Activated CD4-positive, alpha-beta memory T cell treated with anti-CD3 and anti-CD28 coated beads for 36 hours (primary cell): ENCODE measurements around the gene ZNF281. TPM values are rescaled to one million over a fixed set of nuclear protein-coding genes. Genes with fewer than 3 reads are reported as not detected.

Experiments used
- CTCF ChIA-PET: fragments of 350-600 bp; sonication (Branson Sonifier 250); formaldehyde crosslinking; loops from one replicate; lab custom pipeline; 2021; ENCODE audit warnings: antibody characterized with exemption, inconsistent platforms; lab: Charles Lee
- POLR2A ChIA-PET: fragments of 350-600 bp; sonication (Branson Sonifier 250); formaldehyde crosslinking; loops from one replicate; lab custom pipeline; 2021; ENCODE audit warnings: antibody characterized with exemption; lab: Charles Lee
- DNase-seq: peaks from one replicate; pipeline ENCODE4 v3.0.0-alpha.2; 2020
- H3K27ac Mint-ChIP-seq: one replicate; pipeline ENCODE4 v1.8.0; 2021; ENCODE audit warnings: mixed read lengths
- H3K27me3 Mint-ChIP-seq: one replicate; pipeline ENCODE4 v1.8.0; 2021; ENCODE audit warnings: mixed read lengths
- H3K36me3 Mint-ChIP-seq: one replicate; pipeline ENCODE4 v1.8.0; 2021; ENCODE audit warnings: mixed read lengths
- H3K4me1 Mint-ChIP-seq: one replicate; pipeline ENCODE4 v1.8.0; 2021; ENCODE audit warnings: low read depth, mixed read lengths
- H3K4me3 Mint-ChIP-seq: one replicate; pipeline ENCODE4 v1.8.0; 2021; ENCODE audit warnings: mild to moderate bottlenecking, mixed read lengths
- H3K9me3 Mint-ChIP-seq: one replicate; pipeline ENCODE4 v1.8.0; 2021; ENCODE audit warnings: mixed read lengths
- intact Hi-C: fragments of 100-400 bp; cut with micrococcal nuclease; formaldehyde crosslinking; loops from one replicate; pipeline ENCODE4 v1.15.1; 2023
- total RNA-seq, 2 experiments: library from RNA; stranded (reverse); gene quantifications; one replicate each; pipeline ENCODE4 v1.2.3, GENCODE V29; 2021

The ZNF281 gene
- total RNA-seq, 2 experiments from 2014 or later, result 11.0 to 11.2 TPM

DNA sequence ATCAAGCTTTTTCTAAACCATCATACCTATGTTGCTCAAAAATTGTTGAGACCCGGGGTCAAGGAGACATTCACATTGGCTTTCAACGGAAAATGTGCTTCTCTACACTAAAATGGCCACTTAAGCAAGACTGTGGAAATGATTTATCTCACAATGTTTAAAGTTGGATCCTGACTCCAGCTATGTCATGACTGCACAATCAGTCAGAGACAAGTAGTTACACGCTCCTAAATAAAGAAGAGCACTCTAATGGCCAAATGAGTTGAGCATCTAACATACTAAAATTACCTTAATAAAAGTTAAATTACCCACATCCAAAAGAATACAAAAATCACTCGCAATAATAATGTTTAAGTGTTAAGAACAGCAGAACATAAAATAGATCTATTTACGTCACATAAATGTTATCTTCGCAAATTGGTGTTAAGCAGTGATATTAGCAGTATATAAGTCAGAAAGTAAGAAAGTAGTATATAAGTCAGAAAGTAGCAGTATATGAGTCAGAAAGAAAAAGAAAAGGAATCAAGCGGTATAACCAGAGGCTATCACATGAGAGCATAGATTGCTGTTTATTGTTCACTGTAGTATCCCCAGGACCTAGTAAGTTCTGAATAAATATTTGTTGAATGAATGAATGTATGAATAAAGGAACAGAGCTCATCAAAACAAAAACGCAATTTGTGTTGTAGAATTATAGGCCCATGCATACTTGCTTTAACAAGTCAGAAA is 28.4 kb downstream of the ZNF281 start:
- no peak overlapping the region for H3K4me3 Mint-ChIP-seq
- no peak overlapping the region for H3K27ac Mint-ChIP-seq
- H3K9me3 Mint-ChIP-seq, result no peaks in the 10 kb centered on the region
- H3K36me3 Mint-ChIP-seq, result no peaks in the 10 kb centered on the region
- no peak for DNase-seq
- intact Hi-C loops, result no loop called here
- H3K4me1 Mint-ChIP-seq, result peaks cover 4% of the 10 kb centered on the region
- ChIA-PET CTCF (interaction anchor here (0.7 kb wide), 1 partner anchor 128 kb away, joined by 3 read pairs; no protein-coding TSS in a partner anchor), POLR2A (no interaction called here)
- H3K27me3 Mint-ChIP-seq, result no peaks in the 10 kb centered on the region

DNA sequence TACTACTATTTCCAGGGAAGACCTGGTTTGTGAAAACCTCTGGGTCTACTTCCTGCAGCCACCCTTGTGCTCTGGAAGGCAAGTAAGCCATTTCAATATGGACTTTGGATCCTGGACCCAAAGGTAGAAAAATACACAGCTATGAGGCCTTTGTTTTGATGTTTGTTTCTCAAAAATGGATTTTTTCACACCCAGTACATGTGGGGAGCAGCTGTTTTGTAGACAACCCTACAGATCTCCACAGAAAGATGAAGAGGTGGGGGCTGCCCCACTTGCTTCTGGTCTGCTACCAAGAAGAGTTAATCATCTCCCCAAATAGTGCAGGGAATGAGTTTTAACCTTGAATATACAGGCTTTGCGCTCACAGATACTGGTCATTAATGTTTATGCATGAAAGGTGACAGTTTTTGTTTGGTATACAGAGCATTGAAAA is 29.2 kb downstream of the ZNF281 start:
- Mint-ChIP-seq H3K4me3 (no peak overlapping the region), H3K27ac (no peak overlapping the region), H3K4me1 (peaks cover 4% of the 10 kb centered on the region), H3K27me3 (no peaks in the 10 kb centered on the region), H3K36me3 (no peaks in the 10 kb centered on the region), H3K9me3 (no peaks in the 10 kb centered on the region)
- POLR2A ChIA-PET, result no interaction called here
- CTCF ChIA-PET, result no interaction called here
- DNase-seq, result peak; percentile 16
- intact Hi-C loops, result no loop called here

DNA sequence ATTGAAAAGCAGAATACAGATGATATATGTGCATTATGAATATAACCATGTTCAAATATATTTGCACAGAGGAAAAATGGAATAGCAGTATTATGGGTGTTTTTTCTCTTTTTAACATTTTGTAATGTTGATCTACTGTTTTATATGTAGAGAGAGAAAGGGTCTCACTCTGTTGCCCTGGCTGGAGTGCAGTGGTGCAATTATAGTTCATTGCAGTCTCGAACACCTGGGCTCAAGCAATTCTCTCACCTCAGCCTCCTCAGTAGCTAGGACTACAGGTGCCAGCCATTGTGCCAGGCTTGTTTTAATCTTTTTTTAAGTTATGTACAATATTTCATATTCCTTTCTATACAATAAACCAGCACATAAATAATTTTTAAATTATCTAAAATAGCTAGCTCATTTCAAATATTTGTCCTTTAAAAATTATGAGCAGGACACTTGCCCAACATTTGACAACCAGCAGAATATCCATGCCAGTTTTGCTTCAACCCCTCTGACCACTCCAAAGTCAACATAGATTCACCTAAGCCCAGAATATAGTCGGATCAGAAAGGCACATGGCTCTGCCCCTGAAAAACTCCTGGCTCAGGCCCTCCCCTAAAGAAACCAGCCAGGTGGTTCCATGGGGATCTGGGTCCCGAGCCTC is 29.8 kb downstream of the ZNF281 start:
- no peak for DNase-seq
- Mint-ChIP-seq H3K36me3 (no peaks in the 10 kb centered on the region), H3K27ac (no peak overlapping the region), H3K4me1 (peaks cover 4% of the 10 kb centered on the region), H3K27me3 (no peaks in the 10 kb centered on the region), H3K9me3 (no peaks in the 10 kb centered on the region), H3K4me3 (no peak overlapping the region)
- intact Hi-C loops, result no loop called here
- ChIA-PET CTCF (no interaction called here), POLR2A (no interaction called here)

DNA sequence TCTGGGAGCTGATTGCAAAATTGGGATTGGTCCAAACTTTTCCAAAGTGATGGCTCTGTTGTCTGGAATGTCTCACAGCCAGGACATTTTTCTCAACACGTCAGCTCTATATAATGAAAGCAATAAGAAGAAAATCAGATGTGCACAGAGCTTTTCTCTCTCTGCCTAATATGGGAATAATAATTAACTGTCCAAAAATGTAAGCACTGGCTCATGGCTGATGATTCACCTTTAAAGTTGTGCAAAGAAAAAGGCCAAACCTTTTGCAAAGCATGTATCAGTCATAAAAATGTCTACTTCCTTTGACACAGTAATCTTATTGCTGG is 30.4 kb downstream of the ZNF281 start:
- Mint-ChIP-seq H3K27me3 (no peaks in the 10 kb centered on the region), H3K9me3 (no peaks in the 10 kb centered on the region), H3K4me1 (peaks cover 4% of the 10 kb centered on the region), H3K27ac (no peak overlapping the region), H3K36me3 (no peaks in the 10 kb centered on the region), H3K4me3 (no peak overlapping the region)
- intact Hi-C loops, result no loop called here
- DNase-seq, result no peak
- POLR2A ChIA-PET, result no interaction called here
- CTCF ChIA-PET, result interaction anchor here (0.6 kb wide), 1 partner anchor 436 kb away, joined by 3 read pairs; no protein-coding TSS in a partner anchor

DNA sequence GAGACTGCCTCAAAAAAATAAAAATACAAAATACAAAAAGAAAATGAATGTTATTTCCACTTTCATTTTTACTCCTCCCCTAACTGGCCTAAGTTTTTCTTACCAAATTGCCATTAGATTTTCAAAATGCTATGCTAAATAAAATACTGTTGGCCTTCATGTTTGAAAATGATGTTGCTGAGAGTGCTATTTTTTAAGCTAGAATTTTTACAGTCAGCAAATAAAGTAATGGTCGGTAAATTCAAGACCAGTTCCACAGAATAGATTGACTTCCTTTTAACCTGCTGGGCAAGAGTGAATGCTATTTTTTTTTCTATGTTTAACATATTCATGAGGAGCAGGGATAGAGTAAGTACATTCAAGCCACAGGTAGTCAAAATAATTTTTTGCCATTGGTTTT is 31.7 kb downstream of the ZNF281 start:
- H3K9me3 Mint-ChIP-seq, result no peaks in the 10 kb centered on the region
- intact Hi-C loops, result no loop called here
- no peak for DNase-seq
- no peaks in the 10 kb centered on the region for H3K36me3 Mint-ChIP-seq
- H3K4me3 Mint-ChIP-seq, result no peak overlapping the region
- peaks cover 4% of the 10 kb centered on the region for H3K4me1 Mint-ChIP-seq
- no peaks in the 10 kb centered on the region for H3K27me3 Mint-ChIP-seq
- ChIA-PET CTCF (interaction anchor here (0.5 to 1.2 kb wide), 3 partner anchors 9 to 181 kb away, joined by 3 to 4 read pairs (median 3); no protein-coding TSS in a partner anchor), POLR2A (no interaction called here)
- no peak overlapping the region for H3K27ac Mint-ChIP-seq

DNA sequence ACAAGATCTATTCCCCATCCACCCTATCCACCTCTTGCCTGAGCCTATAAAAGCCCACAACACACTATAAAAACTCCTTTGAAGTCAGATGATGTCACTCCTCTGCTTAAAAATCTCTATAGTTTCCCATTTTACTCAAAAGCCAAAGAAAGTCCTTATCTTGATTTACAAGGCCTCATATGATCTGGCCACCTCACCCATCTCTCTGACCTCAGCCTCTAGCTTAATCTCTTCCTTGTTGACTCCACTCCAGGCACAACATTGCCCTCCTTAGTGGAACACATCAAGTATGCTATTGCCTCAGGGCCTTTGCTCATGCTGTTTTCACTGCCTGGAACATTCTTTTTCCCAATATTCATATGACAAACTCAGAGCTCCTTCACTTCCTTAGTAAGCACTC is 33.3 kb downstream of the ZNF281 start:
- DNase-seq, result no peak
- POLR2A ChIA-PET, result no interaction called here
- H3K9me3 Mint-ChIP-seq, result no peaks in the 10 kb centered on the region
- intact Hi-C loops, result no loop called here
- H3K27ac Mint-ChIP-seq, result no peak overlapping the region
- no peak overlapping the region for H3K4me3 Mint-ChIP-seq
- peaks cover 4% of the 10 kb centered on the region for H3K4me1 Mint-ChIP-seq
- no peaks in the 10 kb centered on the region for H3K27me3 Mint-ChIP-seq
- H3K36me3 Mint-ChIP-seq, result no peaks in the 10 kb centered on the region
- CTCF ChIA-PET, result no interaction called here

DNA sequence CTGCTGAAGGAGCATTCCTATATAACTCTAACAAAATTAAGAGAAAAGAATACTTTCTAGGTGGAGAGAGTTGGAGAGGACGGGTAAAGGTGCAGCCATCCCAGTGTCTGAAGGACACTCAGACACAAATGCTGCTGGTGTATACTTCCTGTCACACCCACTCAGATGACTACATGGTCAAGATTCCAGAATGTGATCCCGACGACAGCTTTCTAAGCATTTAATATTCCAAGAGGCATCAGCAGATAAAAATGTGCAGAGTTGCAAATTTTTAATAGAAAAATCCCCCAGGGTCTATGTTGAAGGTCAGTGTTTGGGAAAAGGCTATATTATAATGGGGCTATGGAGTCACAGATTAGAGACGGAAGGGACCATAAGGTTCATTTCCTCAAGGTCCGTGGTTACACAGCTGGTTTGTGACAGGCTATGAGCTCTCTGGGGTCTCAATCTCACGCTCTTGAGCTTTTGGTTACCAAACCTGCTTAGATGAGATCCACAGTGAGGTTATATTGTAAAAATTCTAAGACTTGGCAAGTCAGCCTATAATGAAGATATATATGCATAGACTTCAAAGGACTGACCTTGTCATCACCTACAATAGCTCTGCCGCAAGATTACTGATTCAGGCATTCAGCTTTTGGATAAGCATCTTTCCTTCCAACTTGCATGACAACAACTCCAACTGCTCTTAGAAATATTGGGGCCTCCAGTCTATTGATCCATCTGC is 35.1 kb downstream of the ZNF281 start:
- no peak overlapping the region for H3K27ac Mint-ChIP-seq
- H3K36me3 Mint-ChIP-seq, result no peaks in the 10 kb centered on the region
- H3K9me3 Mint-ChIP-seq, result no peaks in the 10 kb centered on the region
- H3K4me3 Mint-ChIP-seq, result no peak overlapping the region
- DNase-seq, result no peak
- H3K27me3 Mint-ChIP-seq, result no peaks in the 10 kb centered on the region
- H3K4me1 Mint-ChIP-seq, result no peaks in the 10 kb centered on the region
- POLR2A ChIA-PET, result no interaction called here
- intact Hi-C loops, result no loop called here
- CTCF ChIA-PET, result no interaction called here

DNA sequence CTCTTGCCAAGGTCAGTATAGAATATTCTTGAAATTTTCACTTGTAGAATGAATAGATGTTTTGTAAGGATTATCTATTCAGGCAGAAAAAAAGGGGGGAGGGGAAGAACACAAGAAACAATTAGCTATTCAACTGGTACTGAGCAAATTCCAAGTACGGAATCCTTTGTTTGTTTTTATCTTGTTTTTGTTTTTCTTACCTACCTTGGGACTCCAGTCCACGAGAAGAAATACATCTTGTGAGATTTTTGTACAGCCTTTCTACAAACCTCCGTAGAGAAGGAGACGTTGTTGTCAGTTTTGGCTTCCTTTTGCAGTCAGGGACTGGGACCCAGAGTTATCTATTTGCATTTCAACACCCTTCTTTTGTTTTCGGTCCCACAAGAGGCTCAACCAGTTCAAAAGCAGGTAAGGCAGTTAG is 36.0 kb downstream of the ZNF281 start:
- H3K27ac Mint-ChIP-seq, result no peak overlapping the region

DNA sequence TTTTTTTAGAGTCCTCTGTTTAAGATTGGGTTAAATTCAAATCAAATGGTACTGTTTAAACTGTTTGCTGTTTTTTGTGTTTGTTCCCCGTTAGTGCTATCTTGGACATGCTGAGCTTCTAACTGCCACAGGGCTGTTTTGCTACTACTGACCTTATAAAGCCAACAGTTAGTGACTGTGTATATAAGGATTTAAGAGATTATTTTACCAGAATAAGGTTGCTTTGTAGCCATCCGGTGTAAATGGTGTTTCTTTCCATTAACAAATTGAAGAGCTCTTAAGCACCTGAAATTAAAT is 37.0 kb downstream of the ZNF281 start:
- ChIA-PET CTCF (interaction anchor here (0.9 kb wide), 1 partner anchor 65 kb away, joined by 3 read pairs; no protein-coding TSS in a partner anchor), POLR2A (no interaction called here)
- Mint-ChIP-seq H3K9me3 (no peaks in the 10 kb centered on the region), H3K4me3 (no peak overlapping the region), H3K4me1 (no peaks in the 10 kb centered on the region), H3K27me3 (no peaks in the 10 kb centered on the region), H3K36me3 (no peaks in the 10 kb centered on the region), H3K27ac (no peak overlapping the region)
- no peak for DNase-seq
- intact Hi-C loops, result no loop called here

More for the DNA sequence above, 36.0 kb downstream of the ZNF281 start:
- Mint-ChIP-seq H3K4me1 (no peaks in the 10 kb centered on the region), H3K36me3 (no peaks in the 10 kb centered on the region), H3K27me3 (no peaks in the 10 kb centered on the region), H3K9me3 (no peaks in the 10 kb centered on the region), H3K4me3 (no peak overlapping the region)
- intact Hi-C loops, result no loop called here
- no peak for DNase-seq
- CTCF ChIA-PET, result no interaction called here
- POLR2A ChIA-PET, result no interaction called here

DNA sequence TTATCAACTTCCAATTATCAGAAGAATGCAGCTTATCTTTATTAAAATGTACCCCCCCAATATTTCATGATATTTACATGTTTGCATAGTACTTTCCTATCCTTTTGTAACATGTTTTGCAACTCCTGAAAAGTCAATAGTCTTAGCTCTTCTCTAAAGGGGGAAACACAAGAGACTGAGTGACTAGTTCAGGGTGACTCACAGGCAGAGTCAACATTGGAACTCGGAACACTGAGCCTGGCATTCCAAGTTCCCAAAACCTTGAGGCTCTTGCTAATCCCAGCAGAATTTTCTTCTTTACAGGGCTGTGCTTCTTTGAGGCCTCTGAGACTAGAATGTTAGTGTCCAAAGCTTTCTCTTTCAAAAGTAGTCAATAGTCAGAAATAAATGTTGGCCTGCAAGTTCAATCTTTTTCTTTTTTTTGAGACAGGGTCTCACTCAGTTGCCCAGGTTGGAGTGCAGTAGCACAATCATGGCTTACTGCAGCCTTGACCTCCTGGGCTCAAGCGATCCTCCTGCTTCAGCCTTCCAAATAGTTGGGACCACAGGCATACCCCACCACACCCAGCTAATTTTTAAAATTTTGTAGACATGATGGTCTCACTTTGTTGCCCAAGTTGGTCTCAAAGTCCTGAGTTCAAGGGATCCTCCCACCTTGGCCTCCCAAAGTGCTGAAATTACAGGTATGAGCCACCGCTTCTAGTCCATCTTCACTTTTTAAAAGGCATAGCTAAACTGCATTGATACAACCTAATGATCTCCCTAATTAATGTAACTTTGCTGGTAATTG is 37.5 kb downstream of the ZNF281 start:
- H3K36me3 Mint-ChIP-seq, result no peaks in the 10 kb centered on the region
- POLR2A ChIA-PET, result no interaction called here
- CTCF ChIA-PET, result interaction anchor here (0.6 to 1.4 kb wide), 3 partner anchors 9 to 64 kb away, joined by 3 to 4 read pairs (median 3); no protein-coding TSS in a partner anchor
- H3K4me3 Mint-ChIP-seq, result no peak overlapping the region
- H3K27me3 Mint-ChIP-seq, result no peaks in the 10 kb centered on the region
- H3K4me1 Mint-ChIP-seq, result no peaks in the 10 kb centered on the region
- intact Hi-C loops, result no loop called here
- H3K27ac Mint-ChIP-seq, result no peak overlapping the region
- no peak for DNase-seq
- no peaks in the 10 kb centered on the region for H3K9me3 Mint-ChIP-seq

DNA sequence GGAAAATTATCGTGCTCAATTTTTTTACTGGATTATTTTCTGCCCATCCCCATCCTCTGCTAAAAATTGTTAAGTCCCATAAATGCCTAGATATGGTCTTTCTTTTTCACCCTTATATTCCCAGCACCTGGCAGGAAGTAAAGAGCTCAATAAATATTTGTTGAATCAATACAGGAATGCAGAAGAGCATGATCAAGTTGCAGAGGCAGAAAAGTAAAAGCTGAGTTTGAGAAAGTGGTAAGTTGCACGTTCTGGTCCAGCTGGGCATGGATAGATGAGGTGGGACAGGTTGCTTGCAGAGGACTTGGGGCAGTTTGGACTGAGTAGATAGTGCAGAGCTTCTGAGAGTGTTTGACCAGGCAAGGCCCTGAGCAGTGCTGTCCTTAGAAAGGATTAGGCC is 40.1 kb downstream of the ZNF281 start:
- no peaks in the 10 kb centered on the region for H3K4me1 Mint-ChIP-seq
- no peaks in the 10 kb centered on the region for H3K27me3 Mint-ChIP-seq
- peaks cover 2% of the 10 kb centered on the region for H3K36me3 Mint-ChIP-seq
- no peak overlapping the region for H3K4me3 Mint-ChIP-seq
- DNase-seq, result no peak
- H3K9me3 Mint-ChIP-seq, result no peaks in the 10 kb centered on the region
- intact Hi-C loops, result no loop called here
- no peak overlapping the region for H3K27ac Mint-ChIP-seq
- CTCF ChIA-PET, result interaction anchor here (1.1 kb wide), 1 partner anchor 8 kb away, joined by 3 read pairs; no protein-coding TSS in a partner anchor
- POLR2A ChIA-PET, result no interaction called here

DNA sequence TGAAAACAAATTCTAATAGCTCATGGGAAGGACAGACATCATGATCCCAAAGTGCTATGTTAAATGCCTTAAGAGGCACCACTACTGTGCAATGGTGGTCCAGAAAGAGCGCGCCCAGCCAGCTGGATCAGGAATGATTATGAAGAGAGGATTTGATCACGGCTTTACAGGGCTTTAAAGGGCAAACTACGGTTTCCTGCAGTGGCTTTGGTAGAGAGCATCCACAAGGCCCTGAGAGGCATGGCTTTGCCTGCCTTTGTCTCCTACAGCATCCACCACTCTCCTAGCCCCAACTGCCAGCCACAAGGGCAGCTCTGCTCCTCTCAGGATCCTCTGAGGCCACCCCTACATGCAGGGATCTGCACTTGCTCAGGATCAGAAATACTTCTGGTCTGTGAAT is 40.7 kb downstream of the ZNF281 start:
- intact Hi-C loops, result no loop called here
- H3K36me3 Mint-ChIP-seq, result peaks cover 2% of the 10 kb centered on the region
- H3K9me3 Mint-ChIP-seq, result no peaks in the 10 kb centered on the region
- H3K4me3 Mint-ChIP-seq, result no peak overlapping the region
- POLR2A ChIA-PET, result no interaction called here
- no peaks in the 10 kb centered on the region for H3K4me1 Mint-ChIP-seq
- no peaks in the 10 kb centered on the region for H3K27me3 Mint-ChIP-seq
- CTCF ChIA-PET, result interaction anchor here (1.1 kb wide), 1 partner anchor 9 kb away, joined by 3 read pairs; no protein-coding TSS in a partner anchor
- H3K27ac Mint-ChIP-seq, result no peak overlapping the region
- DNase-seq, result no peak
